ENCODE data around the gene MARCHF3.

GRCh38 chr5:126918615-126918957 is 111.8 kb downstream of the MARCHF3 start:
- TF ChIP-seq CTCF (IDR thresholded peaks at IDR 0.05; ENCODE audit: extremely low read depth in 1 of 2, insufficient read depth in 1 of 2, low read depth in 1 of 2, low read length in 2 of 2), result no peak
- TF ChIP-seq MAX (IDR thresholded peaks at IDR 0.05; ENCODE audit: insufficient read depth, insufficient read length), result no peak
- no peak for TF ChIP-seq MYC (IDR thresholded peaks at IDR 0.05; ENCODE audit: low read depth, low read length)
- TF ChIP-seq EZH2 (IDR thresholded peaks at IDR 0.05; ENCODE audit: borderline replicate concordance, low read depth, low read length, severe bottlenecking), result no peak
- peak; percentile 54 for TF ChIP-seq FOS (IDR thresholded peaks at IDR 0.05; ENCODE audit: borderline replicate concordance, insufficient read depth, low read length)
- TF ChIP-seq POLR2A (IDR thresholded peaks at IDR 0.05; ENCODE audit: low read depth, low read length), result no peak
- no peak for TF ChIP-seq GATA2 (IDR thresholded peaks at IDR 0.05; ENCODE audit: insufficient read depth, insufficient read length, low read depth, low read length)

Data from endothelial cell of umbilical vein (primary cell).